Midbrain (tissue), 1 donor: ENCODE results near the gene KLHL2.
"Not testable (repeated sequence)": the region's sequence is repeated elsewhere in the genome, so short reads cannot be mapped to it uniquely, and the experiment has no call there.

Source experiments
- DNase-seq: peaks from one replicate; lab custom pipeline; 2025; lab: John Stamatoyannopoulos, UW

Gene KLHL2

DNA sequence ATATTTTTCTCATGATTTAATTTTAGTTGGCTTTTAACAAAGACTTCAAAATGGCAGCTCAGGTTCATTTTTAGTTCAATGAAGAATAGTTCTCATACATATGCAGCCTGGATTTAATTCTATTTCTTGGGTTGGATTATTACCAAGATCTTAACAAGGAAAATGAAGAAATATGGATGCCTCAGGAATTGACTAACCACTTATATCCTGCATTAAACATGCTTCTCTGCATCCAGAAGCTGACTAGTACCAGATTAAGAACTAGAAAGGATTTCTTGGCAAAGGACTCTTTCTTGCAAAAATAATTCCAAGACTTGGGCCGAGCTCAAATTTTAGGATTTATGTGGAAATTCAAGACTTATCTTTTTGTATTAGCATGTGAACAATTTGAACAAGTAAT is 5.6 kb upstream of the KLHL2 start:
- no peak for DNase-seq

- DNase-seq: no peak
Observed at GRCh38 chr4:165203541-165204461, 3.6 kb upstream of the KLHL2 start.

- no peak for DNase-seq
Observed at GRCh38 chr4:165204462-165204830, 2.9 kb upstream of the KLHL2 start.

- peak; percentile 53 for DNase-seq
Observed at GRCh38 chr4:165207016-165207430, 338 bp upstream of the KLHL2 start.

DNA sequence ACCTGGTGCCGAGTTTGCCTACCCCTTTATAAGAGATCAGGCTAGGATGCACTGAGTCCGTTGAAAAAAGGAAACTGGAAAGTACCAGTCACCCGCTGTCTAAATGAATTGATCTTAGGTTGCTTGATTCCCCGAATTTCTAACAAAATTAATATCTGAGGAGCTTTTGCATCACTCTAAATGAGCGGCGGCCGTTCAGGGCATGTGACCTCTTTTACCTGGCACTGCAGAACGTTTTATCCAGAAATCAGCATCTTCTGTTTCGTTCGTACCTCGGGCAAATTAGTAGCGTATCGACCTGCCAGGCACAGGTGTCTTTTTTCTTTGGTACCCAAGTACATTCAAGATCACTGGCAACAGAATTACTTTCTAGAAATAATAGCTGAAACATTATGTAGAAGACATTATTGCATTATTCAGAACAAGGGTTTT is 876 bp downstream of the KLHL2 start:
- DNase-seq: peak; percentile 53

GRCh38 chr4:165208741-165209388 is 1.5 kb downstream of the KLHL2 start:
- DNase-seq: peak; percentile 36

- peak; percentile 24 for DNase-seq
Observed at GRCh38 chr4:165209796-165210195, 2.4 kb downstream of the KLHL2 start.

DNA sequence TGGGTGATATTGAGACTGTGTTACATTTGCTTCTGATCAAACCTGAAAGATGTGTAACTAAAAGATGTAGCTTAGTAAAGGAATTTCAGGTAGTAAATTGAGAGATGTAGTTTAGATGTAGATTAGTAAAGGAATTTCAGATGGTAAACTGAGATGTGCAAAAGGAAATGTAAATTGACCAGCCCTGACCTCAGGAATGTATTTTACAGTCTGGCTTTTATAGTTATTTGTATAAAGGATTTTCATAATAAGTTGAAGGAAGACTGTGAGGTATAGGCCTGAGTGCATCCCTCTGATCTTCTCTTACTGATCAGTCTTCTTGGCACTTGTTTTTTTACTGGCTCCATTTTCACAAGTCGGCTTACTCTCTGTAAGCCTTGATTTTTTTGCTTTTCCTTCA is 3.2 kb downstream of the KLHL2 start:
- no peak for DNase-seq

DNA sequence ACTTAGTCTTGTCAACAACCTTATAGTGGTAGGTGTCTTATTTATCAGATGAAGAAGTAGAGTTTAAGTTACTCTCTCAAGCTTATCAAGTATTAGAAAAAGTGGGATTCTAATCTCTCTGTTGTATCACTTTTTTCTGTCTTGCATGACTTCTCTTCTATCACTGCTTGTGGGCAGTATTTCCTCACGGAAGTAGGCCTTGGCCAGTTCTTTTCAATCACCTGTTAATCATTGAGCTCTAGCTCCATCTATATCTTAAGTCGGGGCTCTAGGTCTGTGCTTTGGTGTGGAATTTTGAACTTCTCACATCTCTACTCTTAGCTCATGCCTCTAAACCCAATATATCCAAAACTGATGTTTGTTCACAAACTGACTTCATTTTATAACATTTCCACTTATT is 5.3 kb downstream of the KLHL2 start:
- DNase-seq: not testable (repeated sequence)

- not testable (repeated sequence) for DNase-seq
Observed at GRCh38 chr4:165213404-165213803, 6.0 kb downstream of the KLHL2 start.

DNA sequence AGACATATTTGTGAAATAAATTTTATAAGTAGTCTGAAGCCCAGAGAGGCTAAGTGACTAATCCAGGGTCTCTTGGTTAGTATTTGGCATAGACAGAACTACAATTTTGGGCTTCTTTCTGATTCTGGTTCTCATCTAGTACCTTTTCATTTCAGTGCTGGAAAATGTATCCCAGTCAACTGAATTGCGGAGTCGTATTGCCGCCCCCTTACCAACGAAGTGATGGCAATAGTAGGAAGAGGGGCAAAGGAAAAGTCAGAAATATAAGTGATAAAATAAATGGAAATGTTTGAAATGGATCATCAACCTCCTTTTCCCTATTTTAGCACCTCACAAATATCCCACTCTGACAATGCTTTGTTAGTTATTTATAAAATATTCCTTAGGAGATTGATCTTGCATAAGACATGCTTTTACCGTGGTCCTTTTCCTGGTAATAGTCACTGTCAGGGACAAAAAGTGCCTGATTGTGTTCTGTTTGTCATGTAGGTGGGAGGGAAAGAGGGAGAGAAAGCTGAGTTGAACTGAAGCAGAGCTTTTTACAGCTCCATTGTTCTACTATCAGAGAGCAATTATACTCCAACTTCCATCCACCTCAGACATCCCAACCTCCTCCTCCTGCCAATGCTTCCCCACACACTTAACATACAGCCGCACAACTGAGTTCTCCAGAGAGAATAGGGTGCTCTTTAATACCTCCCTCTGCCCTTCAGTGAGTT is 6.8 kb downstream of the KLHL2 start:
- DNase-seq: not testable (repeated sequence)

DNA sequence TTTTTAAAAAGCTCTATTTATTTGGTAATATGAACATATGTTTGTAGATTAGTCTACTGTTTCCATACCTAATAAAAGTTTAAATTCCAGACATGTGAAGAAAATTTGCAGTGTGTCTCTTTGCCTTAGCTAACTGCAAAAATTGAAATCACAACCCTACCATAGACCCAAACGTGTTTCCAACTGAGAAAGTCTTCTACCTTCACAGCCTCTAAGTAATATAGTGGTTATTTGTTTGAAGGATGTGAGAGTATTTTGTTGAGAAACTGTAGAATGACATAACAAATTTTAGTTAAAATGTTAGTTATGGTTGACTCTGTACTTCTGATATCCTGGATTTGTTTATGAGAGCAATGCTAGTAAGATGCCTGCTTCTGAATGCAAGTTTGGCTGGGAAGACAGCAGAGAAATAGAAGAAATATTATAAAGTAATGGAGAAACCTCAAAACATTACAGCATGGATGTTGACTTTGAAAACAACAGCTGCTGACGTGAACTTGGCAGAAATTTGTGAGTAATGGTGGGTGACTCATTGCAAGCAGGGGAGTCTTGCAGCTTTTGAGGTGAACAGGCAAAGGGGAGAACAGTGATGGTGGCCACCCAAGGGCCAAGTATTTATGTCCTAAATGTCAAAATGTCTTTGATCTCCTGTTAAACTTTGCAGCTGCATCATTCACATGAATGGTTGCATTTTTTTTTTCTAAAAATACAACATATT is 7.8 kb downstream of the KLHL2 start:
- not testable (repeated sequence) for DNase-seq

GRCh38 chr4:165215761-165216487 is 8.6 kb downstream of the KLHL2 start:
- DNase-seq: not testable (repeated sequence)

DNA sequence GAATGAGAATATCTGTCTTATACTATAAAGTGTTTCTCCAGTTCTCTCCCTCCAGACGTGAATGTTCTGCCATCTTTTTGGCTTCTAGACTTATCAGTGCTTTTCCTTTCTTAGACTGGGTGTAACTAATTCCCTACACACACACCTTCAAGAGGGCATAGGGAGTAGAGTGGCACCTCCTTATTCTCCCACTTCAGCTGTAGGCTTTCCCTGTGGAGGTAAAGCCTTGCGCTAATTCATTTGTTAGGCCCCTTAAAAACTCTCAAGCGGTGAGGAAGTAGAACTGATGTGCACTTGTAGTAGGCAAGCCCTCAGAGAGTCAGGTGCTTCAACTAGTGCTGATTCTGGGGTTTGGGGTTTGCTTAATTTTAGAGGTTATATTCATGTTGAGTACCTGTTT is 10.0 kb downstream of the KLHL2 start:
- no peak for DNase-seq

- not testable (repeated sequence) for DNase-seq
Observed at GRCh38 chr4:165221306-165221705, 13.9 kb downstream of the KLHL2 start.

DNA sequence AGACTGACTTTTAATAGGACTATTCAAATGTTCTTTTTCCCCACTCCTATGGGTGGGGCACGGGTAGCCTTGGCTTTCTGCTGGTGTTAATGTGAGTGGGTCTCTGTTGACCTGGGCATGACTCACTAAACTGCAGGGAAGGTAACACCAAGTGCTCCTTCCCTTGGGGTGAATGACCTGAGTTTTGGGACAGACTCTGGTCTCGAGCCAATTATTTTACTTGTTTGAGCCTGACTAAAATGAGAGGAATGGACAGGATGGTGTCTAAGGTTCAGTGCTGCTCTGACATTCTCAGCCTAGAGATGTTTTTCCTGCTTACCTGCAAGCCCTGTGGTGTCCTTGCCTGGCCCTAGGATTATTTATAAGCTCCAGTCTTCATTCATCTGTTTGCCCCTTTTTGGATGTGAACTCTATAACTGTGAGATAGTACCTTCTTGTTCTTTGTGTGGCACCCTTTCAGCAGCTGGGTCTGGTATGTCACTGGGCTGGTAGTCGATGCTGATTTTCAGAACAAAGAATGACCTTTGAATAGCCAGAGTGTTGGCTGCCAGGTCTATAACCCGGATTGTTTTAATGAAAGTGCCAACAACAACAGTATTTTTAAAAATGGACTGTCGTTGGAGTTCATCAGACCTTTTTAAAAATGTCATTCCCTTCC is 14.8 kb downstream of the KLHL2 start:
- peak; percentile 29 for DNase-seq

- DNase-seq: no peak
Observed at GRCh38 chr4:165222651-165222994, 15.3 kb downstream of the KLHL2 start.

- DNase-seq: not testable (repeated sequence)
Observed at GRCh38 chr4:165227401-165227800, 20.0 kb downstream of the KLHL2 start.

GRCh38 chr4:165229490-165230200 is 22.3 kb downstream of the KLHL2 start:
- DNase-seq: not testable (repeated sequence)
